ENCODE data around the gene PPP2R1A.

- no peak for TF ChIP-seq POLR2A (IDR thresholded peaks at IDR 0.05)
- no peak for TF ChIP-seq POLR2AphosphoS5 (IDR thresholded peaks at IDR 0.05; ENCODE audit: insufficient read depth in 1 of 2, low read depth in 1 of 2)
- no peak for TF ChIP-seq CTCF (IDR thresholded peaks at IDR 0.05)
Measured at GRCh38 chr19:52273301-52273700, 83.4 kb downstream of the PPP2R1A start.
